HCT116 (cell line): ENCODE data around the gene CUL9.

Experiments
- CEBPB ChIP-seq: IDR thresholded peaks from 2 replicates; pipeline ENCODE4 v1.6.1; 2012; ENCODE audit warnings: low read depth
- EZH2 ChIP-seq: fragments of 200-600 bp; sonication (generic); IDR thresholded peaks from 2 replicates; pipeline ENCODE4 v1.6.1; 2017; ENCODE audit warnings: antibody characterized with exemption, mixed run types
- EZH2phosphoT487 ChIP-seq: fragments of 200-600 bp; IDR thresholded peaks from 2 replicates; pipeline ENCODE4 v1.6.1; 2018; ENCODE audit warnings: antibody characterized with exemption, borderline replicate concordance
- JUND ChIP-seq: IDR thresholded peaks from 2 replicates; pipeline ENCODE4 v1.6.1; 2012
- POLR2A ChIP-seq: IDR thresholded peaks from 2 replicates; pipeline ENCODE4 v1.7.0; 2011; ENCODE audit warnings: borderline replicate concordance; ENCODE audit not compliant: insufficient read depth, insufficient read length; ENCODE audit errors: extremely low read depth
- POLR2AphosphoS5 ChIP-seq: IDR thresholded peaks from 2 replicates; pipeline ENCODE4 v1.6.1; 2011; ENCODE audit warnings: mild to moderate bottlenecking, low read depth, low read length, moderate library complexity
- SIN3A ChIP-seq: IDR thresholded peaks from 2 replicates; pipeline ENCODE4 v1.6.1; 2012; ENCODE audit warnings: low read depth
- SP1 ChIP-seq: IDR thresholded peaks from 2 replicates; pipeline ENCODE4 v1.6.1; 2012; ENCODE audit warnings: low read depth
- ZNF274 ChIP-seq: fragments of 200-500 bp; sonication (Bioruptor generic); IDR thresholded peaks from 2 replicates; pipeline ENCODE4 v1.6.1; 2014; ENCODE audit warnings: mild to moderate bottlenecking, low read depth, low read length, inconsistent platforms
- TF ChIP-seq, protein P1 (sequence below), 3 experiments: fragments of 200-600 bp in 1 of 3; sonication (generic) in 1 of 3; IDR thresholded peaks in 2 of 3; conservative IDR thresholded peaks in 1 of 3; 2 replicates each; pipeline ENCODE4 v1.5.1; 2012 to 2017; ENCODE audit warnings: low read depth in 2 of 3, low read length in 2 of 3, antibody characterized with exemption in 1 of 3, borderline replicate concordance in 1 of 3, control low read depth in 1 of 3, mild to moderate bottlenecking in 1 of 3, mixed read lengths in 1 of 3, mixed run types in 1 of 3, moderate library complexity in 1 of 3; ENCODE audit not compliant: insufficient read depth in 1 of 3
- TF ChIP-seq, protein P2 (sequence below): IDR thresholded peaks from 2 replicates; pipeline ENCODE4 v1.6.1; 2012; ENCODE audit warnings: low read depth
- TF ChIP-seq, protein P3 (sequence below): IDR thresholded peaks from 2 replicates; pipeline ENCODE4 v1.6.1; 2011; ENCODE audit warnings: mild to moderate bottlenecking, low read length, moderate library complexity; ENCODE audit not compliant: insufficient replicate concordance; ENCODE audit errors: extremely low read depth
- TF ChIP-seq, protein P4 (sequence below): IDR thresholded peaks from 2 replicates; pipeline ENCODE4 v1.6.1; 2012

DNA sequence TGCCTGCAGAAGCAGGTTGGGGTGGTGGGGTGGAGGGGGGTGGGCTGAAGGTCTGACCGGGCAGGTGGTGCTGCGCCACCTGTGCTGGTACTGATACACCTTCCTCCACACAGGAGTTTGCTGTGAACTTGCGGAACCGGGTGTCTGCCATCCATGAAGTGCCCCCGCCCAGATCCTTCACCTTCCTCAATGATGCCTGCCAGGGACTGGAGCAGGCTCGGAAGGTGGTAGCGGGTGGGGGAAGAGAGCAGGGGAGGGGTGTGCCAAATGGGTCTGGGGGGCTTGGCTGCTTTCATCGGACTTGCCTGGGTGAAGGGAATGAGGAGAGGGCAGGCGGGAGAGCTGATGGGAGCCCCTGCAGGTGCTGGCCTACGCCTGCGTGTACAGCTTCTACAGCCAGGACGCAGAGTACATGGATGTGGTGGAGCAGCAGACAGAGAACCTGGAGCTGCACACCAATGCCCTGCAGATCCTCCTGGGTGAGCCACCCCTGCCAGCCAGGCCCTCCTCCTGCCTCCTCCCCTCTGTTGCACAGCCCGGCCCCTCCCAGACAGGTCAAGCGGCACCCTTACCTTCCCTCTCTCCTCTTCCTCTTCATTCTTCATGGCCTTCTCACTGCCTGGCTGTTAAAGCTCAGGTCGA is 40.5 kb downstream of the CUL9 start:
- TF ChIP-seq POLR2A (no peak), EZH2phosphoT487 (no peak), POLR2AphosphoS5 (no peak), SIN3A (no peak), CEBPB (no peak), ZNF274 (no peak), SP1 (no peak), EZH2 (no peak), JUND (no peak)
- TF ChIP-seq, protein P1, sequence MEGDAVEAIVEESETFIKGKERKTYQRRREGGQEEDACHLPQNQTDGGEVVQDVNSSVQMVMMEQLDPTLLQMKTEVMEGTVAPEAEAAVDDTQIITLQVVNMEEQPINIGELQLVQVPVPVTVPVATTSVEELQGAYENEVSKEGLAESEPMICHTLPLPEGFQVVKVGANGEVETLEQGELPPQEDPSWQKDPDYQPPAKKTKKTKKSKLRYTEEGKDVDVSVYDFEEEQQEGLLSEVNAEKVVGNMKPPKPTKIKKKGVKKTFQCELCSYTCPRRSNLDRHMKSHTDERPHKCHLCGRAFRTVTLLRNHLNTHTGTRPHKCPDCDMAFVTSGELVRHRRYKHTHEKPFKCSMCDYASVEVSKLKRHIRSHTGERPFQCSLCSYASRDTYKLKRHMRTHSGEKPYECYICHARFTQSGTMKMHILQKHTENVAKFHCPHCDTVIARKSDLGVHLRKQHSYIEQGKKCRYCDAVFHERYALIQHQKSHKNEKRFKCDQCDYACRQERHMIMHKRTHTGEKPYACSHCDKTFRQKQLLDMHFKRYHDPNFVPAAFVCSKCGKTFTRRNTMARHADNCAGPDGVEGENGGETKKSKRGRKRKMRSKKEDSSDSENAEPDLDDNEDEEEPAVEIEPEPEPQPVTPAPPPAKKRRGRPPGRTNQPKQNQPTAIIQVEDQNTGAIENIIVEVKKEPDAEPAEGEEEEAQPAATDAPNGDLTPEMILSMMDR (IDR thresholded peaks at IDR 0.05 in 2 of 3, conservative IDR thresholded peaks at IDR 0.05 in 1 of 3; ENCODE audit: borderline replicate concordance in 1 of 3, insufficient read depth in 1 of 3, low read depth in 2 of 3, low read length in 2 of 3) = no peak
- TF ChIP-seq, protein P2, sequence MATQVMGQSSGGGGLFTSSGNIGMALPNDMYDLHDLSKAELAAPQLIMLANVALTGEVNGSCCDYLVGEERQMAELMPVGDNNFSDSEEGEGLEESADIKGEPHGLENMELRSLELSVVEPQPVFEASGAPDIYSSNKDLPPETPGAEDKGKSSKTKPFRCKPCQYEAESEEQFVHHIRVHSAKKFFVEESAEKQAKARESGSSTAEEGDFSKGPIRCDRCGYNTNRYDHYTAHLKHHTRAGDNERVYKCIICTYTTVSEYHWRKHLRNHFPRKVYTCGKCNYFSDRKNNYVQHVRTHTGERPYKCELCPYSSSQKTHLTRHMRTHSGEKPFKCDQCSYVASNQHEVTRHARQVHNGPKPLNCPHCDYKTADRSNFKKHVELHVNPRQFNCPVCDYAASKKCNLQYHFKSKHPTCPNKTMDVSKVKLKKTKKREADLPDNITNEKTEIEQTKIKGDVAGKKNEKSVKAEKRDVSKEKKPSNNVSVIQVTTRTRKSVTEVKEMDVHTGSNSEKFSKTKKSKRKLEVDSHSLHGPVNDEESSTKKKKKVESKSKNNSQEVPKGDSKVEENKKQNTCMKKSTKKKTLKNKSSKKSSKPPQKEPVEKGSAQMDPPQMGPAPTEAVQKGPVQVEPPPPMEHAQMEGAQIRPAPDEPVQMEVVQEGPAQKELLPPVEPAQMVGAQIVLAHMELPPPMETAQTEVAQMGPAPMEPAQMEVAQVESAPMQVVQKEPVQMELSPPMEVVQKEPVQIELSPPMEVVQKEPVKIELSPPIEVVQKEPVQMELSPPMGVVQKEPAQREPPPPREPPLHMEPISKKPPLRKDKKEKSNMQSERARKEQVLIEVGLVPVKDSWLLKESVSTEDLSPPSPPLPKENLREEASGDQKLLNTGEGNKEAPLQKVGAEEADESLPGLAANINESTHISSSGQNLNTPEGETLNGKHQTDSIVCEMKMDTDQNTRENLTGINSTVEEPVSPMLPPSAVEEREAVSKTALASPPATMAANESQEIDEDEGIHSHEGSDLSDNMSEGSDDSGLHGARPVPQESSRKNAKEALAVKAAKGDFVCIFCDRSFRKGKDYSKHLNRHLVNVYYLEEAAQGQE = no peak
- TF ChIP-seq, protein P3, sequence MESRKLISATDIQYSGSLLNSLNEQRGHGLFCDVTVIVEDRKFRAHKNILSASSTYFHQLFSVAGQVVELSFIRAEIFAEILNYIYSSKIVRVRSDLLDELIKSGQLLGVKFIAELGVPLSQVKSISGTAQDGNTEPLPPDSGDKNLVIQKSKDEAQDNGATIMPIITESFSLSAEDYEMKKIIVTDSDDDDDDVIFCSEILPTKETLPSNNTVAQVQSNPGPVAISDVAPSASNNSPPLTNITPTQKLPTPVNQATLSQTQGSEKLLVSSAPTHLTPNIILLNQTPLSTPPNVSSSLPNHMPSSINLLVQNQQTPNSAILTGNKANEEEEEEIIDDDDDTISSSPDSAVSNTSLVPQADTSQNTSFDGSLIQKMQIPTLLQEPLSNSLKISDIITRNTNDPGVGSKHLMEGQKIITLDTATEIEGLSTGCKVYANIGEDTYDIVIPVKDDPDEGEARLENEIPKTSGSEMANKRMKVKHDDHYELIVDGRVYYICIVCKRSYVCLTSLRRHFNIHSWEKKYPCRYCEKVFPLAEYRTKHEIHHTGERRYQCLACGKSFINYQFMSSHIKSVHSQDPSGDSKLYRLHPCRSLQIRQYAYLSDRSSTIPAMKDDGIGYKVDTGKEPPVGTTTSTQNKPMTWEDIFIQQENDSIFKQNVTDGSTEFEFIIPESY = no peak
- TF ChIP-seq, protein P4, sequence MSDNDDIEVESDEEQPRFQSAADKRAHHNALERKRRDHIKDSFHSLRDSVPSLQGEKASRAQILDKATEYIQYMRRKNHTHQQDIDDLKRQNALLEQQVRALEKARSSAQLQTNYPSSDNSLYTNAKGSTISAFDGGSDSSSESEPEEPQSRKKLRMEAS = no peak
